GM12878 (cell line): ENCODE measurements around the gene CHN2. TPM values are rescaled to one million over a fixed set of nuclear protein-coding genes. Genes with fewer than 3 reads are reported as not detected.

Source experiments
- ATAC-seq: fragments of 200-7000 bp; cut with Tn5 transposase; 3 replicates; pipeline ENCODE4 v1.9.1; 2020; ENCODE audit warnings: mild to moderate bottlenecking, moderate library complexity
- BruUV-seq: library from RNA; stranded (reverse); fragments of 400-500 nt; replicated peaks from 2 replicates; lab custom pipeline; 2021; lab: Mats Ljungman, UMichigan
- CTCF ChIA-PET: fragments of 300-600 bp; sonication (Branson Sonifier 250); formaldehyde crosslinking; extraction: SDS; loops from one replicate; lab custom pipeline; 2021; ENCODE audit warnings: inconsistent platforms; lab: Yijun Ruan, JAX
- POLR2A ChIA-PET: fragments of 350-600 bp; formaldehyde crosslinking; extraction: SDS; loops from one replicate; lab custom pipeline; 2021; ENCODE audit warnings: inconsistent platforms; lab: Charles Lee
- RAD21 ChIA-PET: fragments of 300-600 bp; sonication (Branson Sonifier 250); formaldehyde crosslinking; loops from one replicate; lab custom pipeline; 2023; ENCODE audit warnings: antibody characterized with exemption; ENCODE audit not compliant: unreplicated experiment; lab: Charles Lee
- SMC1A ChIA-PET: fragments of 300-600 bp; sonication (Branson Sonifier 250); formaldehyde crosslinking; loops from one replicate; lab custom pipeline; 2023; ENCODE audit not compliant: unreplicated experiment, uncharacterized antibody; lab: Charles Lee
- DNase-seq: peaks from one replicate; pipeline ENCODE4 v3.0.0-alpha.2; 2011; ENCODE audit warnings: low read depth, low spot score
- FAIRE-seq: peaks from 3 replicates; lab custom pipeline; 2011; peaks lifted over from hg19 to GRCh38; lab: Jason Lieb, UNC
- H2AFZ ChIP-seq: 2 replicates; pipeline ENCODE4 v1.6.0; 2011; ENCODE audit warnings: low read depth, low read length, control low read depth; ENCODE audit not compliant: control insufficient read depth
- H3K27ac ChIP-seq: 2 replicates; pipeline ENCODE4 v1.5.1; 2011; ENCODE audit warnings: control low read depth; ENCODE audit not compliant: control insufficient read depth, insufficient read depth
- H3K27me3 ChIP-seq, 2 experiments: replicated peaks in 1 of 2; 2 replicates each; pipeline versions ENCODE4 v1.6.0 to v1.6.1; 2011; ENCODE audit warnings: low read length in 1 of 2; ENCODE audit not compliant: control insufficient read depth in 2 of 2, insufficient read depth in 2 of 2
- H3K36me3 ChIP-seq, 2 experiments: 2 replicates each; pipeline ENCODE4 v1.5.1; 2011; ENCODE audit warnings: low read length in 1 of 2; ENCODE audit not compliant: control insufficient read depth in 2 of 2, insufficient read depth in 2 of 2
- H3K4me1 ChIP-seq: 2 replicates; pipeline ENCODE4 v1.6.1; 2011; ENCODE audit warnings: mild to moderate bottlenecking, low read length, moderate library complexity, mixed read lengths; ENCODE audit not compliant: control insufficient read depth, insufficient read depth
- H3K4me2 ChIP-seq: 2 replicates; pipeline ENCODE4 v1.6.0; 2011; ENCODE audit warnings: control low read depth; ENCODE audit not compliant: control insufficient read depth, insufficient read depth
- H3K4me3 ChIP-seq: fragments of 200-600 bp; sonication (generic); 2 replicates; pipeline ENCODE4 v1.5.1; 2016
- H3K79me2 ChIP-seq: 2 replicates; pipeline ENCODE4 v1.6.0; 2011; ENCODE audit warnings: low read length; ENCODE audit not compliant: control insufficient read depth, insufficient read depth
- H3K9ac ChIP-seq: 2 replicates; pipeline ENCODE4 v1.8.0; 2011; ENCODE audit warnings: low read length, control low read depth, mixed read lengths; ENCODE audit not compliant: control insufficient read depth, insufficient read depth
- H3K9me3 ChIP-seq: replicated peaks from 3 replicates; pipeline ENCODE4 v1.5.1; 2011; ENCODE audit warnings: mild to moderate bottlenecking, low read length; ENCODE audit not compliant: control insufficient read depth, insufficient read depth
- H4K20me1 ChIP-seq: 2 replicates; pipeline ENCODE4 v1.6.0; 2011; ENCODE audit not compliant: control insufficient read depth, insufficient read depth
- CBFB ChIP-seq: IDR thresholded peaks from 2 replicates; pipeline ENCODE4 v1.6.1; 2016; ENCODE audit warnings: antibody characterized with exemption, low read depth
- FOXK2 ChIP-seq: fragments of 450-650 bp; IDR thresholded peaks from 2 replicates; pipeline ENCODE4 v1.6.1; 2017; ENCODE audit warnings: mild to moderate bottlenecking, moderate library complexity
- KAT2A ChIP-seq: conservative IDR thresholded peaks from 2 replicates; pipeline ENCODE4 v1.6.1; 2011; ENCODE audit warnings: low read depth, low read length; ENCODE audit not compliant: control insufficient read depth
- MEF2B ChIP-seq: fragments of 450-650 bp; IDR thresholded peaks from 2 replicates; pipeline ENCODE4 v1.6.1; 2018; ENCODE audit warnings: mild to moderate bottlenecking, moderate library complexity; ENCODE audit not compliant: partially characterized antibody, poor library complexity, severe bottlenecking
- MXI1 ChIP-seq: fragments of 150-350 bp; IDR thresholded peaks from 2 replicates; pipeline ENCODE4 v1.6.1; 2011; ENCODE audit warnings: low read depth, mild to moderate bottlenecking, inconsistent platforms, low read length, improper control_type of control experiment
- NFXL1 ChIP-seq: fragments of 450-650 bp; IDR thresholded peaks from 2 replicates; pipeline ENCODE4 v1.6.1; 2017; ENCODE audit warnings: antibody characterized with exemption, mild to moderate bottlenecking, borderline replicate concordance
- PAX8 ChIP-seq: fragments of 450-650 bp; IDR thresholded peaks from 2 replicates; pipeline ENCODE4 v1.6.1; 2017; ENCODE audit warnings: mild to moderate bottlenecking, moderate library complexity
- POLR2AphosphoS5 ChIP-seq: IDR thresholded peaks from 2 replicates; pipeline ENCODE4 v1.6.1; 2011; ENCODE audit warnings: mild to moderate bottlenecking, low read length, inconsistent platforms
- SIX5 ChIP-seq: IDR thresholded peaks from 2 replicates; pipeline ENCODE4 v1.6.1; 2011; ENCODE audit warnings: mild to moderate bottlenecking, low read depth, low read length, moderate library complexity; ENCODE audit not compliant: severe bottlenecking
- SREBF1 ChIP-seq: IDR thresholded peaks from 2 replicates; pipeline ENCODE4 v1.6.1; 2012; ENCODE audit warnings: mild to moderate bottlenecking, low read length
- ZBTB33 ChIP-seq: fragments of 450-650 bp; IDR thresholded peaks from 2 replicates; pipeline ENCODE4 v1.6.1; 2017; ENCODE audit warnings: mild to moderate bottlenecking
- ZNF384 ChIP-seq: IDR thresholded peaks from 2 replicates; pipeline ENCODE4 v1.6.1; 2012; ENCODE audit warnings: low read depth, mild to moderate bottlenecking, low read length, improper control_type of control experiment, borderline replicate concordance
- WGBS: methylation state at CpG from one replicate; pipeline ENCODE4 v1.1.6; 2016; ENCODE audit warnings: low lambda C conversion rate; ENCODE audit not compliant: insufficient replicate concordance, insufficient coverage; ENCODE audit errors: missing lambda C conversion rate; 5-methylcytosine and 5-hydroxymethylcytosine counted together
- in situ Hi-C: fragments of 300-500 bp; cut with MboI; formaldehyde crosslinking; loops from 9 replicates; pipeline ENCODE4 v1.14.3; 2018; ENCODE audit warnings: mixed read lengths
- intact Hi-C: fragments of 100-400 bp; cut with micrococcal nuclease; formaldehyde crosslinking; loops from one replicate; pipeline ENCODE4 v1.14.2; 2022; ENCODE audit not compliant: unreplicated experiment
- polyA plus RNA-seq, 11 experiments: library from polyadenylated mRNA; depleted of rRNA in 4 of 11; unstranded in 6 of 11; stranded (reverse) in 5 of 11; fragments of >200 nt; fragmentation: Nextera tagmentation in 4 of 11; fragmentation: Illumina TruSeq in 1 of 11; extraction: Ambion mirVana in 4 of 11; extraction: Trizol in 1 of 11; gene quantifications; 1 replicate in 1 of 11; 2 replicates in 10 of 11; pipeline versions ENCODE4 v1.2.1 to v1.2.3, GENCODE V29; 2011 to 2016; ENCODE audit warnings: inconsistent platforms in 2 of 11, missing spikeins in 2 of 11, low read depth in 1 of 11
- total RNA-seq, 4 experiments: library from RNA; depleted of rRNA in 3 of 4; stranded (reverse); fragments of >200 nt in 3 of 4; fragmentation: Illumina TruSeq in 1 of 4; extraction: Trizol in 1 of 4; gene quantifications; 2 replicates each; pipeline versions ENCODE4 v1.2.1 to v1.2.3, GENCODE V29; 2013 to 2021
- TF ChIP-seq, protein P1 (sequence below), 3 experiments: IDR thresholded peaks in 2 of 3; conservative IDR thresholded peaks in 1 of 3; 2 replicates each; pipeline ENCODE4 v1.5.1; 2011; ENCODE audit warnings: low read depth in 3 of 3, low read length in 3 of 3, mild to moderate bottlenecking in 3 of 3, control low read depth in 2 of 3, moderate library complexity in 2 of 3, inconsistent platforms in 1 of 3, mixed read lengths in 1 of 3; ENCODE audit not compliant: control insufficient read depth in 2 of 3, insufficient read depth in 1 of 3; ENCODE audit errors: extremely low read depth in 1 of 3

The CHN2 gene
- total and polyA plus RNA-seq, 10 of the 15 experiments (the other 5 are each of a cell fraction or from before 2014, with no cell fraction given) = 0.11 to 3.8 (median 0.37) TPM; not detected in 2

DNA sequence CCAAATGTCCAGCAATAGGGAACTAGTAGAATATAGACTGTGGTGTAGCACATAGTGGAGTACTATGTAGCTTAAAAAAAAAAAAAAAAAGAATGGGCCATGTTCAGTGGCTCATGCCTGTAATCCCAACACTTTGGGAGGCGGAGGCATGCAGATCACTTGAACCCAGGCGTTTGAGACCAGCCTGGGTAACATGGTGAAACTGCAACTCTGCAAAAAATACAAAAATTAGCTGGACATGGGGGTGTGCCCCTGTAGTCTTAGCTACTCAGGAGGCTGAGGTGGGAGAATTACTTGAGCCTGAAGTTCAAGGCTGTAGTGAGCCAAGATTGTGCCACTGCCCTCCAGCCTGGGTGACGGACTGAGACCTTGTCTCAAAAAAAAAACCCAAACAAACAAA is 64.4 kb downstream of the CHN2 start:
- H3K9ac ChIP-seq = no peak overlapping the region
- H3K4me2 ChIP-seq = no peak overlapping the region
- DNase-seq = no peak
- ChIA-PET RAD21 (no interaction called here), POLR2A (no interaction called here), SMC1A (no interaction called here), CTCF (interaction anchor here (0.6 to 0.7 kb wide), 3 partner anchors 171 to 337 kb away, joined by 3 to 5 read pairs (median 3); no protein-coding TSS in a partner anchor)
- FAIRE-seq = no peak
- H3K36me3 ChIP-seq = no peaks in the 10 kb centered on the region
- H3K27ac ChIP-seq = no peak overlapping the region
- H4K20me1 ChIP-seq = no peaks in the 10 kb centered on the region; the same call in 1 of the 2 replicates
- BruUV-seq = no TSS peak
- intact Hi-C loops (no loop called here), in situ Hi-C loops (no loop called here)
- H3K9me3 ChIP-seq = no peaks in the 10 kb centered on the region
- no peaks in the 10 kb centered on the region for H3K79me2 ChIP-seq
- H3K4me3 ChIP-seq = no peak overlapping the region
- H3K27me3 ChIP-seq = no peaks in the 10 kb centered on the region
- ATAC-seq = no peak
- WGBS = 29% methylated on average over 3 of the region's 3 CpGs
- no peaks in the 10 kb centered on the region for H3K4me1 ChIP-seq
- H2AFZ ChIP-seq = no peak overlapping the region
- no peak for TF ChIP-seq KAT2A
- TF ChIP-seq, protein P1, sequence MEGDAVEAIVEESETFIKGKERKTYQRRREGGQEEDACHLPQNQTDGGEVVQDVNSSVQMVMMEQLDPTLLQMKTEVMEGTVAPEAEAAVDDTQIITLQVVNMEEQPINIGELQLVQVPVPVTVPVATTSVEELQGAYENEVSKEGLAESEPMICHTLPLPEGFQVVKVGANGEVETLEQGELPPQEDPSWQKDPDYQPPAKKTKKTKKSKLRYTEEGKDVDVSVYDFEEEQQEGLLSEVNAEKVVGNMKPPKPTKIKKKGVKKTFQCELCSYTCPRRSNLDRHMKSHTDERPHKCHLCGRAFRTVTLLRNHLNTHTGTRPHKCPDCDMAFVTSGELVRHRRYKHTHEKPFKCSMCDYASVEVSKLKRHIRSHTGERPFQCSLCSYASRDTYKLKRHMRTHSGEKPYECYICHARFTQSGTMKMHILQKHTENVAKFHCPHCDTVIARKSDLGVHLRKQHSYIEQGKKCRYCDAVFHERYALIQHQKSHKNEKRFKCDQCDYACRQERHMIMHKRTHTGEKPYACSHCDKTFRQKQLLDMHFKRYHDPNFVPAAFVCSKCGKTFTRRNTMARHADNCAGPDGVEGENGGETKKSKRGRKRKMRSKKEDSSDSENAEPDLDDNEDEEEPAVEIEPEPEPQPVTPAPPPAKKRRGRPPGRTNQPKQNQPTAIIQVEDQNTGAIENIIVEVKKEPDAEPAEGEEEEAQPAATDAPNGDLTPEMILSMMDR (IDR thresholded peaks at IDR 0.05 in 2 of 3, conservative IDR thresholded peaks at IDR 0.05 in 1 of 3; ENCODE audit: control insufficient read depth in 2 of 3, extremely low read depth in 1 of 3, insufficient read depth in 1 of 3, low read depth in 3 of 3, low read length in 3 of 3) = no peak

DNA sequence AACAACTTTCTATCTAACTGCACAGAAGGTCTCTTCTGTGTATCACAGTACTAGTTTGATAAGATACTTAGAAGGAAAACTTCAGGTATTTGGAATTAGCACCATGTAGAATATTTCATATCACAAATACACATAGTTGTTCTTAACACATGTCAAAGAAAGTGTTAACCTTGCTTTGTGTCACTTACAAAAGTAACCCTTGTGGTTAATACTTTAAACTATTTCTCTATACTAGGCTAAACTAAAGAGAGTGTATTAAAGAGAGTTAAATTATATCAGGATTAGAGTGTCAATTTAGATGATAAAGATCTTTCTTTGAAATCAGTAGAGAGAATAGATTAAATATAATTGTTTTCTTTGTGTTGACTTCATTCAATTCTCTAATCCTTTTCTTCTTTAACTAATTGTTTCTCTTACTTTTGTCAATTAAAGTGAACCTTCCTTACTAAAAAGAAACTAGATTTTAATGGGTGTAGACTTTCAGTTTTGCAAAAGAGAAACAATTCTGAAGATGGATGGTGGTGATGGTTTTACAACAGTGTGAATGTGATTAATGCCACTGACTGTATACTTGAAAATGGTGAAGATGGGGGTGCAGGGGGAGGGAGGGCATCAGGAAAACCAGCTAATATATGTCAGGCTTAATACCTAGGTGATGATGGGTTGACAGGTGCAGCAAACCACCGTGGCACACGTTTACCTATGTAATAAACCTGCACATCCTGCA is 67.8 kb downstream of the CHN2 start:
- ChIA-PET RAD21 (no interaction called here), CTCF (no interaction called here)
- FAIRE-seq (no peak), ATAC-seq (no peak)
- intact Hi-C loops = no loop called here
- no TSS peak for BruUV-seq
- in situ Hi-C loops = no loop called here
- Histone ChIP-seq H2AFZ (no peak overlapping the region), H3K36me3 (no peaks in the 10 kb centered on the region), H3K4me2 (no peak overlapping the region), H3K27ac (no peak overlapping the region), H3K79me2 (no peaks in the 10 kb centered on the region), H3K9me3 (no peaks in the 10 kb centered on the region; the same call in 2 of the 3 replicates), H3K9ac (no peak overlapping the region), H3K4me3 (no peak overlapping the region)
- WGBS = 92% methylated on average over 2 of the region's 2 CpGs
- TF ChIP-seq MEF2B (no peak), ZNF384 (no peak), PAX8 (no peak), SREBF1 (no peak), CBFB (no peak), NFXL1 (no peak), FOXK2 (no peak), SIX5 (no peak), MXI1 (no peak), POLR2AphosphoS5 (no peak), ZBTB33 (no peak)
- TF ChIP-seq, all 136 proteins: peak for 0
- H4K20me1 ChIP-seq = no peaks in the 10 kb centered on the region
- ChIA-PET POLR2A (no interaction called here), SMC1A (no interaction called here)
- DNase-seq = no peak
- no peaks in the 10 kb centered on the region for H3K27me3 ChIP-seq
- no peaks in the 10 kb centered on the region for H3K4me1 ChIP-seq
